H1 (cell line): ENCODE measurements around the gene RBM17. TPM values are rescaled to one million over a fixed set of nuclear protein-coding genes. Genes with fewer than 3 reads are reported as not detected.

Source experiments
- CEBPB ChIP-seq: IDR thresholded peaks from 2 replicates; pipeline ENCODE4 v1.6.1; 2012; ENCODE audit warnings: low read depth, low read length
- GABPA ChIP-seq: IDR thresholded peaks from 2 replicates; pipeline ENCODE4 v1.6.1; 2011; ENCODE audit warnings: mild to moderate bottlenecking, low read length, moderate library complexity, borderline replicate concordance; ENCODE audit not compliant: insufficient read depth
- JUN ChIP-seq: IDR thresholded peaks from 2 replicates; pipeline ENCODE4 v1.6.1; 2011; ENCODE audit warnings: low read depth, mild to moderate bottlenecking, improper control_type of control experiment, low read length
- POLR2AphosphoS5 ChIP-seq: IDR thresholded peaks from 2 replicates; pipeline ENCODE4 v1.6.1; 2011; ENCODE audit warnings: low read depth, low read length
- POU5F1 ChIP-seq: IDR thresholded peaks from 2 replicates; pipeline ENCODE4 v1.6.1; 2011; ENCODE audit warnings: low read depth, mild to moderate bottlenecking, low read length, moderate library complexity
- SP1 ChIP-seq: IDR thresholded peaks from 2 replicates; pipeline ENCODE4 v1.6.1; 2011; ENCODE audit warnings: low read depth, low read length
- SP2 ChIP-seq: IDR thresholded peaks from 2 replicates; pipeline ENCODE4 v1.6.1; 2012; ENCODE audit warnings: mild to moderate bottlenecking, low read length, inconsistent platforms
- USF2 ChIP-seq: IDR thresholded peaks from 2 replicates; pipeline ENCODE4 v1.6.1; 2011; ENCODE audit warnings: low read length, improper control_type of control experiment
- polyA plus RNA-seq, 7 experiments: library from polyadenylated mRNA; depleted of rRNA in 3 of 7; stranded (reverse) in 5 of 7; unstranded in 2 of 7; fragments of >200 nt in 5 of 7; fragments of 200-250 nt in 2 of 7; gene quantifications; 1 replicate in 5 of 7; 2 replicates in 1 of 7; 4 replicates in 1 of 7; pipeline versions ENCODE4 v1.2.1 to v1.2.3, GENCODE V29; 2011 to 2013; ENCODE audit warnings: missing spikeins in 2 of 7, mixed read lengths in 2 of 7
- total RNA-seq: library from RNA; stranded (reverse); fragmentation: NEBNext Ultra II Directional; extraction: Animal tissue kit (Norgen Biotek cat#: 25700); gene quantifications from 2 replicates; pipeline ENCODE4 v1.2.1, GENCODE V29; 2021
- TF ChIP-seq, protein P1 (sequence below): fragments of 300-600 bp; sonication (generic); IDR thresholded peaks from 2 replicates; pipeline ENCODE4 v1.7.1; 2012; ENCODE audit warnings: low read length, moderate library complexity, mild to moderate bottlenecking, inconsistent platforms; ENCODE audit not compliant: insufficient replicate concordance

RBM17 gene
- total and polyA plus RNA-seq, 2 of the 8 experiments (the other 6 are each of a cell fraction or from before 2014, with no cell fraction given): 15.7 to 128 TPM

GRCh38 chr10:6052247-6053221 is 36.3 kb upstream of the RBM17 start (continued):
- TF ChIP-seq, protein P1, sequence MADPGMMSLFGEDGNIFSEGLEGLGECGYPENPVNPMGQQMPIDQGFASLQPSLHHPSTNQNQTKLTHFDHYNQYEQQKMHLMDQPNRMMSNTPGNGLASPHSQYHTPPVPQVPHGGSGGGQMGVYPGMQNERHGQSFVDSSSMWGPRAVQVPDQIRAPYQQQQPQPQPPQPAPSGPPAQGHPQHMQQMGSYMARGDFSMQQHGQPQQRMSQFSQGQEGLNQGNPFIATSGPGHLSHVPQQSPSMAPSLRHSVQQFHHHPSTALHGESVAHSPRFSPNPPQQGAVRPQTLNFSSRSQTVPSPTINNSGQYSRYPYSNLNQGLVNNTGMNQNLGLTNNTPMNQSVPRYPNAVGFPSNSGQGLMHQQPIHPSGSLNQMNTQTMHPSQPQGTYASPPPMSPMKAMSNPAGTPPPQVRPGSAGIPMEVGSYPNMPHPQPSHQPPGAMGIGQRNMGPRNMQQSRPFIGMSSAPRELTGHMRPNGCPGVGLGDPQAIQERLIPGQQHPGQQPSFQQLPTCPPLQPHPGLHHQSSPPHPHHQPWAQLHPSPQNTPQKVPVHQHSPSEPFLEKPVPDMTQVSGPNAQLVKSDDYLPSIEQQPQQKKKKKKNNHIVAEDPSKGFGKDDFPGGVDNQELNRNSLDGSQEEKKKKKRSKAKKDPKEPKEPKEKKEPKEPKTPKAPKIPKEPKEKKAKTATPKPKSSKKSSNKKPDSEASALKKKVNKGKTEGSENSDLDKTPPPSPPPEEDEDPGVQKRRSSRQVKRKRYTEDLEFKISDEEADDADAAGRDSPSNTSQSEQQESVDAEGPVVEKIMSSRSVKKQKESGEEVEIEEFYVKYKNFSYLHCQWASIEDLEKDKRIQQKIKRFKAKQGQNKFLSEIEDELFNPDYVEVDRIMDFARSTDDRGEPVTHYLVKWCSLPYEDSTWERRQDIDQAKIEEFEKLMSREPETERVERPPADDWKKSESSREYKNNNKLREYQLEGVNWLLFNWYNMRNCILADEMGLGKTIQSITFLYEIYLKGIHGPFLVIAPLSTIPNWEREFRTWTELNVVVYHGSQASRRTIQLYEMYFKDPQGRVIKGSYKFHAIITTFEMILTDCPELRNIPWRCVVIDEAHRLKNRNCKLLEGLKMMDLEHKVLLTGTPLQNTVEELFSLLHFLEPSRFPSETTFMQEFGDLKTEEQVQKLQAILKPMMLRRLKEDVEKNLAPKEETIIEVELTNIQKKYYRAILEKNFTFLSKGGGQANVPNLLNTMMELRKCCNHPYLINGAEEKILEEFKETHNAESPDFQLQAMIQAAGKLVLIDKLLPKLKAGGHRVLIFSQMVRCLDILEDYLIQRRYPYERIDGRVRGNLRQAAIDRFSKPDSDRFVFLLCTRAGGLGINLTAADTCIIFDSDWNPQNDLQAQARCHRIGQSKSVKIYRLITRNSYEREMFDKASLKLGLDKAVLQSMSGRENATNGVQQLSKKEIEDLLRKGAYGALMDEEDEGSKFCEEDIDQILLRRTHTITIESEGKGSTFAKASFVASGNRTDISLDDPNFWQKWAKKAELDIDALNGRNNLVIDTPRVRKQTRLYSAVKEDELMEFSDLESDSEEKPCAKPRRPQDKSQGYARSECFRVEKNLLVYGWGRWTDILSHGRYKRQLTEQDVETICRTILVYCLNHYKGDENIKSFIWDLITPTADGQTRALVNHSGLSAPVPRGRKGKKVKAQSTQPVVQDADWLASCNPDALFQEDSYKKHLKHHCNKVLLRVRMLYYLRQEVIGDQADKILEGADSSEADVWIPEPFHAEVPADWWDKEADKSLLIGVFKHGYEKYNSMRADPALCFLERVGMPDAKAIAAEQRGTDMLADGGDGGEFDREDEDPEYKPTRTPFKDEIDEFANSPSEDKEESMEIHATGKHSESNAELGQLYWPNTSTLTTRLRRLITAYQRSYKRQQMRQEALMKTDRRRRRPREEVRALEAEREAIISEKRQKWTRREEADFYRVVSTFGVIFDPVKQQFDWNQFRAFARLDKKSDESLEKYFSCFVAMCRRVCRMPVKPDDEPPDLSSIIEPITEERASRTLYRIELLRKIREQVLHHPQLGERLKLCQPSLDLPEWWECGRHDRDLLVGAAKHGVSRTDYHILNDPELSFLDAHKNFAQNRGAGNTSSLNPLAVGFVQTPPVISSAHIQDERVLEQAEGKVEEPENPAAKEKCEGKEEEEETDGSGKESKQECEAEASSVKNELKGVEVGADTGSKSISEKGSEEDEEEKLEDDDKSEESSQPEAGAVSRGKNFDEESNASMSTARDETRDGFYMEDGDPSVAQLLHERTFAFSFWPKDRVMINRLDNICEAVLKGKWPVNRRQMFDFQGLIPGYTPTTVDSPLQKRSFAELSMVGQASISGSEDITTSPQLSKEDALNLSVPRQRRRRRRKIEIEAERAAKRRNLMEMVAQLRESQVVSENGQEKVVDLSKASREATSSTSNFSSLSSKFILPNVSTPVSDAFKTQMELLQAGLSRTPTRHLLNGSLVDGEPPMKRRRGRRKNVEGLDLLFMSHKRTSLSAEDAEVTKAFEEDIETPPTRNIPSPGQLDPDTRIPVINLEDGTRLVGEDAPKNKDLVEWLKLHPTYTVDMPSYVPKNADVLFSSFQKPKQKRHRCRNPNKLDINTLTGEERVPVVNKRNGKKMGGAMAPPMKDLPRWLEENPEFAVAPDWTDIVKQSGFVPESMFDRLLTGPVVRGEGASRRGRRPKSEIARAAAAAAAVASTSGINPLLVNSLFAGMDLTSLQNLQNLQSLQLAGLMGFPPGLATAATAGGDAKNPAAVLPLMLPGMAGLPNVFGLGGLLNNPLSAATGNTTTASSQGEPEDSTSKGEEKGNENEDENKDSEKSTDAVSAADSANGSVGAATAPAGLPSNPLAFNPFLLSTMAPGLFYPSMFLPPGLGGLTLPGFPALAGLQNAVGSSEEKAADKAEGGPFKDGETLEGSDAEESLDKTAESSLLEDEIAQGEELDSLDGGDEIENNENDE: no peak
- TF ChIP-seq JUN (no peak), SP2 (no peak), USF2 (no peak), SP1 (no peak), GABPA (no peak), POU5F1 (no peak), POLR2AphosphoS5 (no peak), CEBPB (no peak)
